ENCODE results near the gene EGF.

DNA sequence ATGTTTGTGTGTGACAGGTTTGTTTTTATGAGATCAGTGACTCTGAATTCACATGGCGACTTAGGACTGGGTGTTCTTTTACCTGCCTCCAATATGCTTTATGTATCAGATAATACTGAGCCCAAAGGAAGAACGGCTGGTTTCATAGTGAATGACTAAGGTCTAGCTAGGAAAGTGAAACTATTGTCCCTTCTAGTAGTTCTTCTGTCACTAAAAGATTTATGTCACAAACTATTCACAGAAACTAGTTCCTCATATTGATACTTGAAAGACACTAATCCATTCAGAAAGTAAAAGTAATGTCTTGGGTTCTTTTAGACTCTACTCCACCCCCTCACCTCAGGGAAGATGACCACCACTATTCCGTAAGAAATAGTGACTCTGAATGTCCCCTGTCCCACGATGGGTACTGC lies 81.7 kb downstream of the EGF start:
- TF ChIP-seq POLR2A (IDR thresholded peaks at IDR 0.05; ENCODE audit: low read length) (no peak), GATA1 (IDR thresholded peaks at IDR 0.05; ENCODE audit: low read depth, low read length) (no peak)

Data from erythroblast (primary cell).